GM23338 (cell line): ENCODE data around the gene MAN1C1. TPM values are rescaled to one million over a fixed set of nuclear protein-coding genes. Genes with fewer than 3 reads are reported as not detected.

Experiments
- ATAC-seq: fragments of 200-7000 bp; cut with Tn5 transposase; 3 replicates; pipeline ENCODE4 v1.9.1; 2020
- DNase-seq: peaks from one replicate; pipeline ENCODE4 v3.0.0-alpha.2; 2015; ENCODE audit warnings: low spot score
- H2AFZ ChIP-seq: fragments of 200-600 bp; sonication (generic); 2 replicates; pipeline ENCODE4 v1.8.0; 2016; ENCODE audit warnings: antibody characterized with exemption, mild to moderate bottlenecking, moderate library complexity
- H3F3A ChIP-seq: fragments of 200-600 bp; sonication (generic); replicated peaks from 2 replicates; pipeline ENCODE4 v1.8.0; 2017; ENCODE audit warnings: antibody characterized with exemption, mixed run types, low read depth
- H3K27ac ChIP-seq: fragments of 200-600 bp; sonication (generic); 2 replicates; pipeline ENCODE4 v1.6.1; 2016; ENCODE audit warnings: low read depth
- H3K27me3 ChIP-seq: fragments of 200-600 bp; sonication (generic); 2 replicates; pipeline ENCODE4 v1.8.0; 2016; ENCODE audit warnings: mild to moderate bottlenecking, mixed run types, moderate library complexity; ENCODE audit not compliant: insufficient read depth
- H3K36me3 ChIP-seq: fragments of 200-600 bp; sonication (generic); 2 replicates; pipeline ENCODE4 v1.8.0; 2016; ENCODE audit warnings: mild to moderate bottlenecking; ENCODE audit not compliant: insufficient read depth
- H3K4me1 ChIP-seq: fragments of 200-600 bp; sonication (generic); 2 replicates; pipeline ENCODE4 v1.8.0; 2016; ENCODE audit warnings: mild to moderate bottlenecking, moderate library complexity; ENCODE audit not compliant: insufficient read depth
- H3K4me2 ChIP-seq: fragments of 200-600 bp; sonication (generic); 2 replicates; pipeline ENCODE4 v1.7.1; 2017; ENCODE audit warnings: mixed run types
- H3K4me3 ChIP-seq: fragments of 200-600 bp; sonication (generic); 2 replicates; pipeline ENCODE4 v1.6.1; 2016; ENCODE audit warnings: mixed run types
- H3K79me2 ChIP-seq: fragments of 200-600 bp; sonication (generic); replicated peaks from 2 replicates; pipeline ENCODE4 v1.8.0; 2017; ENCODE audit warnings: mild to moderate bottlenecking; ENCODE audit not compliant: insufficient read depth
- H3K9me2 ChIP-seq: fragments of 200-600 bp; sonication (generic); 2 replicates; pipeline ENCODE4 v1.8.0; 2017; ENCODE audit not compliant: insufficient read depth
- H4K20me1 ChIP-seq: fragments of 200-600 bp; sonication (generic); replicated peaks from 2 replicates; pipeline ENCODE4 v1.8.0; 2017; ENCODE audit warnings: mild to moderate bottlenecking; ENCODE audit not compliant: insufficient read depth
- H3K27ac Mint-ChIP-seq: 2 replicates; pipeline ENCODE4 v1.8.0; 2020; ENCODE audit warnings: inconsistent platforms, mild to moderate bottlenecking, moderate library complexity, mixed read lengths
- H3K27me3 Mint-ChIP-seq: 3 replicates; pipeline ENCODE4 v1.8.0; 2022; ENCODE audit warnings: low read depth, mild to moderate bottlenecking, moderate library complexity, mixed read lengths, inconsistent platforms; ENCODE audit not compliant: insufficient read depth, poor library complexity
- H3K36me3 Mint-ChIP-seq: 3 replicates; pipeline ENCODE4 v1.8.0; 2021; ENCODE audit warnings: low read depth, mild to moderate bottlenecking, inconsistent platforms, moderate library complexity, mixed read lengths
- H3K4me1 Mint-ChIP-seq: 3 replicates; pipeline ENCODE4 v1.8.0; 2020; ENCODE audit warnings: mild to moderate bottlenecking, inconsistent platforms, mixed read lengths
- H3K4me3 Mint-ChIP-seq: 3 replicates; pipeline ENCODE4 v1.8.0; 2021; ENCODE audit warnings: moderate library complexity, mild to moderate bottlenecking, inconsistent platforms, mixed read lengths
- H3K9me3 Mint-ChIP-seq: 3 replicates; pipeline ENCODE4 v1.8.0; 2020; ENCODE audit warnings: moderate library complexity, mild to moderate bottlenecking, inconsistent platforms, mixed read lengths
- CREB1 ChIP-seq: fragments of 250-450 bp; sonication (Bioruptor Pico); IDR thresholded peaks from 2 replicates; pipeline ENCODE4 v1.5.0; 2020; ENCODE audit warnings: low read depth, mild to moderate bottlenecking, moderate library complexity
- ETS1 ChIP-seq: IDR thresholded peaks from 2 replicates; pipeline ENCODE4 v1.6.1; 2016; ENCODE audit warnings: antibody characterized with exemption
- EZH2 ChIP-seq: fragments of 200-600 bp; sonication (generic); IDR thresholded peaks from one replicate; pipeline ENCODE4 v1.8.0; 2017; ENCODE audit warnings: antibody characterized with exemption, mild to moderate bottlenecking, low read depth; ENCODE audit not compliant: unreplicated experiment
- EZH2phosphoT487 ChIP-seq: fragments of 200-600 bp; sonication (generic); IDR thresholded peaks from one replicate; pipeline ENCODE4 v1.8.1; 2018; ENCODE audit warnings: antibody characterized with exemption; ENCODE audit not compliant: unreplicated experiment
- NANOG ChIP-seq: IDR thresholded peaks from 2 replicates; pipeline ENCODE4 v1.6.1; 2016; ENCODE audit warnings: antibody characterized with exemption, borderline replicate concordance
- REST ChIP-seq: IDR thresholded peaks from one replicate; pipeline ENCODE4 v1.6.1; 2018; ENCODE audit warnings: antibody characterized with exemption; ENCODE audit not compliant: unreplicated experiment
- polyA plus RNA-seq: library from polyadenylated mRNA; unstranded; fragments of >200 nt; fragmentation: Nextera tagmentation; extraction: Ambion mirVana; gene quantifications from 2 replicates; pipeline ENCODE4 v1.2.1, GENCODE V29; 2016
- total RNA-seq: library from RNA; depleted of rRNA; stranded (reverse); fragments of >200 nt; shearing (Covaris generic); gene quantifications from 2 replicates; pipeline ENCODE4 v1.2.3, GENCODE V29; 2014

The MAN1C1 gene
- total and polyA plus RNA-seq, 2 experiments from 2014 or later, result 5.4 to 13.6 TPM

DNA sequence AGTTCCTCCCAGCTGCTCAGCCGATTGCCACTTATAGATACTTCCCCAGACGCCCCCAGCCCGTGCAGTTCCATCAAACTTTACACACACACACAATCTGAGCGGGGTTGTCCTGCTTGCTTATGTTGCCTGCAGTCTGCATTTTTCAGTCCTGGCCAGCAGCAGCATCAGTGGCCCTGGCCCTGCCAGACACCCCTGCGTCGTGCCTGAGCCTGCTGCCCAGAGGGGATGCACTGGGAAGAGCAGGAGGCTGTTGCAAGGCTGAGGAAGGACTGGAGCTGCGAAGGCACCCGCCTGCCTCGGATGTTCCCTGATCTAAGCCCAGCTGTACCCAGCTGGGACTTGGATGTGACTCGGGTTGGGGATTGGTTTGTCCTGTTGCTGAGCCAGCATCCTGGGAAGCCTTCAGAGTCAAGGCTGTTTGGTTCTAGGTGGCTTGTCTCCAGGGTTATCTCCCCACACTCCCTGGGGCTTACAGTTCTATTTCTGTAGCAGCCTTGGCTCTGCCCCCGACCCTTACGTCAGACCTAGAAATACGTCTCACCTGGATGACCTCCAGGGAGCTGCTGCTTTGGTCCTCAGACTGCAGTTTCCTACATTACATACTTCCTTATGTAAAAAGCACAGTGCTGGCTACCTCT lies 42.3 kb downstream of the MAN1C1 start:
- Histone ChIP-seq H3F3A (no peaks in the 10 kb centered on the region), H3K27me3 (no peaks in the 10 kb centered on the region), H3K36me3 (no peaks in the 10 kb centered on the region), H3K4me3 (no peak overlapping the region), H3K4me2 (no peak overlapping the region), H3K79me2 (no peaks in the 10 kb centered on the region), H2AFZ (no peak overlapping the region), H4K20me1 (no peaks in the 10 kb centered on the region; the same call in 1 of the 2 replicates), H3K27ac (no peak overlapping the region), H3K4me1 (peaks cover 10% of the 10 kb centered on the region; the same call in 1 of the 2 replicates), H3K9me2 (no peaks in the 10 kb centered on the region)
- Mint-ChIP-seq H3K9me3 (no peaks in the 10 kb centered on the region), H3K27ac (no peak overlapping the region), H3K27me3 (no peaks in the 10 kb centered on the region), H3K4me1 (peaks cover 14% of the 10 kb centered on the region), H3K4me3 (no peak overlapping the region), H3K36me3 (no peaks in the 10 kb centered on the region)
- DNase-seq, result no peak
- ATAC-seq, result peak; percentile 48
- TF ChIP-seq REST, result no peak

- H3K27ac ChIP-seq, result peak overlapping the region; percentile 28
- no peak overlapping the region for H3K4me3 ChIP-seq
- Mint-ChIP-seq H3K9me3 (no peaks in the 10 kb centered on the region), H3K27me3 (no peaks in the 10 kb centered on the region), H3K4me3 (no peak overlapping the region), H3K36me3 (no peaks in the 10 kb centered on the region), H3K4me1 (peaks cover 25% of the 10 kb centered on the region), H3K27ac (peak overlapping the region; percentile 92)
- no peaks in the 10 kb centered on the region for H3K27me3 ChIP-seq
- H3K4me2 ChIP-seq, result no peak overlapping the region
- peak; percentile 78 for ATAC-seq
- H3F3A ChIP-seq, result peaks cover under 1% of the 10 kb centered on the region; the same call in 1 of the 2 replicates
- peaks cover 18% of the 10 kb centered on the region for H3K4me1 ChIP-seq
- H3K79me2 ChIP-seq, result no peaks in the 10 kb centered on the region
- no peak overlapping the region for H2AFZ ChIP-seq
- H3K9me2 ChIP-seq, result no peaks in the 10 kb centered on the region
- H3K36me3 ChIP-seq, result no peaks in the 10 kb centered on the region
- H4K20me1 ChIP-seq, result no peaks in the 10 kb centered on the region; the same call in 1 of the 2 replicates
- no peak for DNase-seq
- TF ChIP-seq ETS1 (no peak), EZH2phosphoT487 (no peak), REST (no peak), NANOG (no peak), CREB1 (no peak), EZH2 (no peak)
Observed at GRCh38 chr1:25661043-25661815, 44.6 kb downstream of the MAN1C1 start.
